ENCODE results near the gene RCOR3.
A peak's percentile ranks its signal among the peaks of the same experiment; 100 is the strongest.

RCOR3 gene

GRCh38 chr1:211326528-211327345 lies 67.6 kb downstream of the RCOR3 start, which contains the start of gene TRAF5:
Gene TRAF5, plus strand, starts transcription at chr1:211326833. Its CDS starts 26,407 bp downstream, at chr1:211353240.
- H3K27me3 Mint-ChIP-seq = no peaks in the 10 kb centered on the region
- no peaks in the 10 kb centered on the region for H3K9me3 Mint-ChIP-seq (ENCODE audit: low read depth)
- peaks cover 3% of the 10 kb centered on the region for H3K36me3 Mint-ChIP-seq

GRCh38 chr1:211327346-211327921 lies 68.3 kb downstream of the RCOR3 start:
- peaks cover 3% of the 10 kb centered on the region for H3K36me3 Mint-ChIP-seq
- H3K27me3 Mint-ChIP-seq = no peaks in the 10 kb centered on the region
- peak overlapping the region; percentile 91 for H3K4me3 Mint-ChIP-seq
- H3K27ac Mint-ChIP-seq = peak overlapping the region; percentile 92
- H3K9me3 Mint-ChIP-seq (ENCODE audit: low read depth) = no peaks in the 10 kb centered on the region
- peaks cover 82% of the 10 kb centered on the region for H3K4me1 Mint-ChIP-seq (ENCODE audit: low read depth)

More at GRCh38 chr1:211326528-211327345, 67.6 kb downstream of the RCOR3 start, which contains the start of gene TRAF5:
- H3K4me3 Mint-ChIP-seq = peak within 1 kb of the TSS; percentile 92
- peaks cover 81% of the 10 kb centered on the region for H3K4me1 Mint-ChIP-seq (ENCODE audit: low read depth)
- peak within 1 kb of the TSS; percentile 97 for H3K27ac Mint-ChIP-seq

- H3K27ac Mint-ChIP-seq = peak overlapping the region; percentile 92
- H3K4me1 Mint-ChIP-seq (ENCODE audit: low read depth) = peaks cover 81% of the 10 kb centered on the region
- H3K9me3 Mint-ChIP-seq (ENCODE audit: low read depth) = no peaks in the 10 kb centered on the region
- no peaks in the 10 kb centered on the region for H3K27me3 Mint-ChIP-seq
- H3K36me3 Mint-ChIP-seq = peaks cover 3% of the 10 kb centered on the region
- peak overlapping the region; percentile 91 for H3K4me3 Mint-ChIP-seq
These were observed 69.0 kb downstream of the RCOR3 start for GRCh38 chr1:211328084-211328694.

GRCh38 chr1:211328866-211329475 lies 69.8 kb downstream of the RCOR3 start:
- H3K4me3 Mint-ChIP-seq = peak overlapping the region; percentile 91

GRCh38 chr1:211329764-211330201 lies 70.6 kb downstream of the RCOR3 start:
- Mint-ChIP-seq H3K27ac (peak overlapping the region; percentile 92), H3K4me3 (peak overlapping the region; percentile 91), H3K27me3 (no peaks in the 10 kb centered on the region), H3K36me3 (peaks cover 3% of the 10 kb centered on the region), H3K4me1 (ENCODE audit: low read depth) (peaks cover 82% of the 10 kb centered on the region), H3K9me3 (ENCODE audit: low read depth) (no peaks in the 10 kb centered on the region)

More at GRCh38 chr1:211328866-211329475, 69.8 kb downstream of the RCOR3 start:
- Mint-ChIP-seq H3K27ac (peak overlapping the region; percentile 92), H3K36me3 (peaks cover 3% of the 10 kb centered on the region), H3K4me1 (ENCODE audit: low read depth) (peaks cover 78% of the 10 kb centered on the region), H3K27me3 (no peaks in the 10 kb centered on the region), H3K9me3 (ENCODE audit: low read depth) (no peaks in the 10 kb centered on the region)

- peak overlapping the region; percentile 91 for H3K4me3 Mint-ChIP-seq
- peaks cover 87% of the 10 kb centered on the region for H3K4me1 Mint-ChIP-seq (ENCODE audit: low read depth)
- no peaks in the 10 kb centered on the region for H3K27me3 Mint-ChIP-seq
- peaks cover 3% of the 10 kb centered on the region for H3K36me3 Mint-ChIP-seq
- peak overlapping the region; percentile 92 for H3K27ac Mint-ChIP-seq
- H3K9me3 Mint-ChIP-seq (ENCODE audit: low read depth) = no peaks in the 10 kb centered on the region
These were observed 71.2 kb downstream of the RCOR3 start for GRCh38 chr1:211330282-211330936.

- H3K36me3 Mint-ChIP-seq = peaks cover 3% of the 10 kb centered on the region
- peaks cover 87% of the 10 kb centered on the region for H3K4me1 Mint-ChIP-seq (ENCODE audit: low read depth)
- H3K27me3 Mint-ChIP-seq = no peaks in the 10 kb centered on the region
- H3K4me3 Mint-ChIP-seq = peak overlapping the region; percentile 91
- no peaks in the 10 kb centered on the region for H3K9me3 Mint-ChIP-seq (ENCODE audit: low read depth)
- peak overlapping the region; percentile 92 for H3K27ac Mint-ChIP-seq
These were observed 72.0 kb downstream of the RCOR3 start for GRCh38 chr1:211331011-211331709.

- peaks cover 93% of the 10 kb centered on the region for H3K4me1 Mint-ChIP-seq (ENCODE audit: low read depth)
- H3K4me3 Mint-ChIP-seq = peak overlapping the region; percentile 46
- peaks cover 3% of the 10 kb centered on the region for H3K36me3 Mint-ChIP-seq
- H3K27ac Mint-ChIP-seq = peak overlapping the region; percentile 73
- H3K9me3 Mint-ChIP-seq (ENCODE audit: low read depth) = no peaks in the 10 kb centered on the region
- H3K27me3 Mint-ChIP-seq = no peaks in the 10 kb centered on the region
These were observed 73.0 kb downstream of the RCOR3 start for GRCh38 chr1:211332036-211332616.

- peaks cover 3% of the 10 kb centered on the region for H3K36me3 Mint-ChIP-seq
- peaks cover 94% of the 10 kb centered on the region for H3K4me1 Mint-ChIP-seq (ENCODE audit: low read depth)
- no peak overlapping the region for H3K4me3 Mint-ChIP-seq
- peak overlapping the region; percentile 61 for H3K27ac Mint-ChIP-seq
- H3K9me3 Mint-ChIP-seq (ENCODE audit: low read depth) = no peaks in the 10 kb centered on the region
- no peaks in the 10 kb centered on the region for H3K27me3 Mint-ChIP-seq
These were observed 73.7 kb downstream of the RCOR3 start for GRCh38 chr1:211332830-211333229.

GRCh38 chr1:211333906-211334305 lies 74.7 kb downstream of the RCOR3 start:
- H3K27ac Mint-ChIP-seq = peak overlapping the region; percentile 77
- H3K4me3 Mint-ChIP-seq = no peak overlapping the region
- H3K27me3 Mint-ChIP-seq = no peaks in the 10 kb centered on the region
- H3K36me3 Mint-ChIP-seq = peaks cover 3% of the 10 kb centered on the region
- no peaks in the 10 kb centered on the region for H3K9me3 Mint-ChIP-seq (ENCODE audit: low read depth)
- H3K4me1 Mint-ChIP-seq (ENCODE audit: low read depth) = peaks cover 93% of the 10 kb centered on the region

- H3K36me3 Mint-ChIP-seq = peaks cover 6% of the 10 kb centered on the region
- no peaks in the 10 kb centered on the region for H3K9me3 Mint-ChIP-seq (ENCODE audit: low read depth)
- peaks cover 93% of the 10 kb centered on the region for H3K4me1 Mint-ChIP-seq (ENCODE audit: low read depth)
- no peaks in the 10 kb centered on the region for H3K27me3 Mint-ChIP-seq
- peak overlapping the region; percentile 71 for H3K4me3 Mint-ChIP-seq
- H3K27ac Mint-ChIP-seq = peak overlapping the region; percentile 92
These were observed 75.8 kb downstream of the RCOR3 start for GRCh38 chr1:211334986-211335385.

GRCh38 chr1:211335522-211336157 lies 76.5 kb downstream of the RCOR3 start:
- no peaks in the 10 kb centered on the region for H3K9me3 Mint-ChIP-seq (ENCODE audit: low read depth)
- H3K4me1 Mint-ChIP-seq (ENCODE audit: low read depth) = peaks cover 90% of the 10 kb centered on the region
- peak overlapping the region; percentile 71 for H3K4me3 Mint-ChIP-seq
- H3K27me3 Mint-ChIP-seq = no peaks in the 10 kb centered on the region
- peaks cover 6% of the 10 kb centered on the region for H3K36me3 Mint-ChIP-seq
- H3K27ac Mint-ChIP-seq = peak overlapping the region; percentile 92

- peak overlapping the region; percentile 92 for H3K27ac Mint-ChIP-seq
- no peaks in the 10 kb centered on the region for H3K9me3 Mint-ChIP-seq (ENCODE audit: low read depth)
- H3K36me3 Mint-ChIP-seq = peaks cover 3% of the 10 kb centered on the region
- H3K4me1 Mint-ChIP-seq (ENCODE audit: low read depth) = peaks cover 90% of the 10 kb centered on the region
- peak overlapping the region; percentile 71 for H3K4me3 Mint-ChIP-seq
- no peaks in the 10 kb centered on the region for H3K27me3 Mint-ChIP-seq
These were observed 77.0 kb downstream of the RCOR3 start for GRCh38 chr1:211336161-211336560.
